Stomach (tissue), 9 donors: ENCODE results near the gene RNF44. TPM values are rescaled to one million over a fixed set of nuclear protein-coding genes. Genes with fewer than 3 reads are reported as not detected.

Experiments used
- DNase-seq, 2 donors: peaks; one replicate each; pipeline versions ENCODE4 v3.0.0 to v3.0.0-alpha.2; 2013 to 2019
- H3K27ac ChIP-seq, 5 donors: fragments of 200-600 bp in 4 of 5; sonication (generic) in 4 of 5; one replicate each; pipeline ENCODE4 v1.5.1; 2013 to 2019; ENCODE audit warnings: mild to moderate bottlenecking in 1 of 5, moderate library complexity in 1 of 5
- H3K27me3 ChIP-seq, 3 donors: fragments of 200-600 bp; sonication (generic); one replicate each; pipeline ENCODE4 v1.5.1; 2017 to 2019; ENCODE audit warnings: mixed run types in 1 of 3
- H3K36me3 ChIP-seq, 4 donors: fragments of 200-600 bp; sonication (generic); 1 replicate in 3 of 4; 2 replicates in 1 of 4; pipeline ENCODE4 v1.5.1; 2016 to 2019
- H3K4me1 ChIP-seq, 4 donors: fragments of 200-600 bp; sonication (generic); one replicate each; pipeline ENCODE4 v1.5.1; 2016 to 2019
- H3K4me3 ChIP-seq, 4 donors: fragments of 200-600 bp; sonication (generic) in 3 of 4; one replicate each; pipeline ENCODE4 v1.5.1; 2016 to 2019; ENCODE audit warnings: mild to moderate bottlenecking in 1 of 4
- H3K9me3 ChIP-seq, 4 donors: fragments of 200-600 bp; sonication (generic); one replicate each; pipeline ENCODE4 v1.5.1; 2016 to 2019
- EP300 ChIP-seq: sonication (generic); formaldehyde crosslinking; IDR thresholded peaks from one replicate; pipeline ENCODE4 v1.6.1; 2017; ENCODE audit warnings: antibody characterized with exemption
- POLR2A ChIP-seq, 4 donors: fragments of 450-650 bp; IDR thresholded peaks; one replicate each; pipeline ENCODE4 v1.6.1; 2016; ENCODE audit warnings: antibody characterized with exemption in 4 of 4, control low read depth in 2 of 4, mild to moderate bottlenecking in 1 of 4, moderate library complexity in 1 of 4
- POLR2AphosphoS5 ChIP-seq, 3 donors: sonication (generic); formaldehyde crosslinking; IDR thresholded peaks; one replicate each; pipeline ENCODE4 v1.6.1; 2016; ENCODE audit warnings: antibody characterized with exemption in 3 of 3
- WGBS, 5 donors: extraction: QIAGEN DNeasy Blood & Tissue Kit in 3 of 5; methylation state at CpG; one replicate each; pipeline versions ENCODE4 v1.1.5 to v1.1.7; 2013 to 2018; 5-methylcytosine and 5-hydroxymethylcytosine counted together
- intact Hi-C: fragments of 100-400 bp; cut with DNase I; formaldehyde crosslinking; loops from one replicate; pipeline ENCODE4 v1.15.1; 2023; ENCODE audit warnings: low total_unique reads
- polyA plus RNA-seq, 3 donors: library from polyadenylated mRNA; stranded (reverse); fragments of 200-250 nt; gene quantifications; one replicate each; pipeline ENCODE4 v1.2.3, GENCODE V29; 2013
- small RNA-seq, 4 donors: library from RNA; depleted of rRNA; stranded (forward); fragments of <200 nt; gene quantifications; one replicate each; pipeline ENCODE3, GENCODE V24; 2016
- total RNA-seq, 5 donors: library from RNA; depleted of rRNA; stranded (reverse); fragments of >200 nt; gene quantifications; one replicate each; pipeline versions ENCODE4 v1.1.0 to v1.2.3, GENCODE V29; 2014 to 2016
- donor health status: healthy with polysubstance abuse.
- donor health status: Bipolar disorder and iron deficiency.
- donor health status: healthy.

Gene RNF44
- total and polyA plus RNA-seq, 8 donors = 6.6 to 176 (median 18.9) TPM

GRCh38 chr5:176481711-176482110 lies 55.5 kb downstream of the RNF44 start:
- 90 to 97% (median 92%) methylated on average over 4 of the region's 4 CpGs for WGBS, 5 donors
- Histone ChIP-seq H3K27ac (no peak overlapping the region), H3K4me3 (no peak overlapping the region), H3K27me3 (no peaks in the 10 kb centered on the region), H3K9me3 (no peaks in the 10 kb centered on the region), H3K36me3 (peaks cover 20 to 65% (median 61%) of the 10 kb centered on the region in 4 donors), H3K4me1 (peaks cover 0 to 16% (median 7%) of the 10 kb centered on the region in 4 donors)
- TF ChIP-seq EP300 (no peak), POLR2AphosphoS5 (IDR thresholded peaks at IDR 0.05) (no peak), POLR2A (IDR thresholded peaks at IDR 0.05) (no peak)
- intact Hi-C loops = no loop called here
- no peak for DNase-seq

Small RNA genes lying within 50 kb of the gene (small RNA-seq; reads per million reads assigned to genes)
- 0 reads per million in 4 donors for gene RF00019
- 0 reads per million in 4 donors for gene RN7SL684P

Other genes with a start within 250 kb of the RNF44 start
- 100 to 1,000 TPM in 2 of 5 donors, 10 to 100 TPM in 2, 1 to 10 TPM in 1; 6.1 to 398 (median 83.0) TPM for gene KIAA1191, start 175.6 kb downstream of the RNF44 start, total RNA-seq
- 100 to 1,000 TPM in 1 of 3 donors, 10 to 100 TPM in 2; 51.4 to 107 (median 89.2) TPM for gene KIAA1191, start 175.6 kb downstream of the RNF44 start, polyA plus RNA-seq
- gene ARL10, start 171.9 kb downstream of the RNF44 start, total RNA-seq = 1 to 10 TPM; 1.2 to 9.9 (median 3.0) TPM
- gene ARL10, start 171.9 kb downstream of the RNF44 start, polyA plus RNA-seq = 1 to 10 TPM in 2 of 3 donors, under 1 TPM in 1; 0.31 to 3.5 (median 1.4) TPM
- 10 to 100 TPM in 2 of 5 donors, 1 to 10 TPM in 2, not detected in 1; 4.3 to 55.8 (median 9.2) TPM for gene NOP16, start 148.8 kb downstream of the RNF44 start, total RNA-seq
- 10 to 100 TPM; 30.9 to 55.5 (median 38.0) TPM for gene NOP16, start 148.8 kb downstream of the RNF44 start, polyA plus RNA-seq
- 100 to 1,000 TPM in 4 of 5 donors, 10 to 100 TPM in 1; 47.2 to 233 (median 181) TPM for gene HIGD2A, start 148.7 kb downstream of the RNF44 start, total RNA-seq
- gene HIGD2A, start 148.7 kb downstream of the RNF44 start, polyA plus RNA-seq = 100 to 1,000 TPM; 207 to 248 (median 243) TPM
- gene CLTB, start 120.9 kb downstream of the RNF44 start, total RNA-seq = 100 to 1,000 TPM in 4 of 5 donors, 10 to 100 TPM in 1; 81.9 to 427 (median 179) TPM
- 100 to 1,000 TPM; 171 to 280 (median 274) TPM for gene CLTB, start 120.9 kb downstream of the RNF44 start, polyA plus RNA-seq
- gene FAF2, start 89.0 kb downstream of the RNF44 start, total RNA-seq = 10 to 100 TPM; 20.6 to 57.2 (median 39.3) TPM
- 10 to 100 TPM in 1 of 3 donors, 1 to 10 TPM in 2; 5.7 to 11.9 (median 9.8) TPM for gene FAF2, start 89.0 kb downstream of the RNF44 start, polyA plus RNA-seq
- 10 to 100 TPM in 3 of 5 donors, 1 to 10 TPM in 2; 9.6 to 18.7 (median 13.4) TPM for gene CDHR2, start 11.9 kb upstream of the RNF44 start, total RNA-seq
- 1 to 10 TPM in 1 of 3 donors, under 1 TPM in 2; 0.13 to 1.6 (median 0.76) TPM for gene CDHR2, start 11.9 kb upstream of the RNF44 start, polyA plus RNA-seq
- gene GPRIN1, start 72.8 kb upstream of the RNF44 start, total RNA-seq = 1 to 10 TPM in 1 of 5 donors, under 1 TPM in 2, not detected in 2; 0.72 to 1.4 (median 0.92) TPM
- under 1 TPM; 0.30 to 0.46 (median 0.37) TPM for gene GPRIN1, start 72.8 kb upstream of the RNF44 start, polyA plus RNA-seq
- not detected for gene SNCB, start 93.1 kb upstream of the RNF44 start, total RNA-seq
- gene SNCB, start 93.1 kb upstream of the RNF44 start, polyA plus RNA-seq = not detected
- gene EIF4E1B, start 93.3 kb upstream of the RNF44 start, total RNA-seq = not detected
- not detected for gene EIF4E1B, start 93.3 kb upstream of the RNF44 start, polyA plus RNA-seq
- 10 to 100 TPM in 3 of 5 donors, 1 to 10 TPM in 2; 2.3 to 79.9 (median 19.0) TPM for gene TSPAN17, start 110.1 kb upstream of the RNF44 start, total RNA-seq
- 10 to 100 TPM; 21.7 to 24.0 (median 21.8) TPM for gene TSPAN17, start 110.1 kb upstream of the RNF44 start, polyA plus RNA-seq